MM.1S (cell line): ENCODE data around the gene STAG3.
"Not testable (repeated sequence)": the region's sequence is repeated elsewhere in the genome, so short reads cannot be mapped to it uniquely, and the experiment has no call there.

Experiments used
- CTCF ChIP-seq: fragments of 300-600 bp; sonication (generic); IDR thresholded peaks from 2 replicates; pipeline ENCODE4 v1.5.1; 2016; ENCODE audit warnings: antibody characterized with exemption, low read length, mixed read lengths
- EZH2phosphoT487 ChIP-seq: fragments of 300-600 bp; sonication (generic); IDR thresholded peaks from 2 replicates; pipeline ENCODE4 v1.6.1; 2018; ENCODE audit warnings: antibody characterized with exemption, low read length

GRCh38 chr7:100195901-100196322, 18.2 kb downstream of the STAG3 start:
- not testable (repeated sequence) for TF ChIP-seq CTCF, EZH2phosphoT487
